ENCODE data around the gene ERFE.
"Not testable (repeated sequence)": the region's sequence is repeated elsewhere in the genome, so short reads cannot be mapped to it uniquely, and the experiment has no call there.

The ERFE gene

GRCh38 chr2:238171072-238171431 lies 12.3 kb downstream of the ERFE start:
- not testable (repeated sequence) for DNase-seq

- DNase-seq, result no peak
These were observed 12.9 kb downstream of the ERFE start for GRCh38 chr2:238171575-238172187.

GRCh38 chr2:238172439-238172838 lies 13.7 kb downstream of the ERFE start:
- no peak for DNase-seq

GRCh38 chr2:238173692-238174091 lies 14.9 kb downstream of the ERFE start:
- no peak for DNase-seq

GRCh38 chr2:238174291-238174690 lies 15.5 kb downstream of the ERFE start:
- DNase-seq, result no peak

GRCh38 chr2:238174701-238175100 lies 15.9 kb downstream of the ERFE start:
- DNase-seq, result no peak

- no peak for DNase-seq
These were observed 17.8 kb downstream of the ERFE start for GRCh38 chr2:238176613-238177012.

- no peak for DNase-seq
These were observed 21.8 kb downstream of the ERFE start for GRCh38 chr2:238180554-238180953.

- no peak for DNase-seq
These were observed 23.6 kb downstream of the ERFE start for GRCh38 chr2:238182362-238182761.

GRCh38 chr2:238183821-238184220 lies 25.1 kb downstream of the ERFE start:
- DNase-seq, result no peak

- no peak for DNase-seq
These were observed 29.1 kb downstream of the ERFE start for GRCh38 chr2:238187618-238188548.

GRCh38 chr2:238190445-238190844 lies 31.7 kb downstream of the ERFE start:
- DNase-seq, result no peak

- peak in 1 of 2 donors; percentile 37 for DNase-seq
These were observed 43.7 kb downstream of the ERFE start for GRCh38 chr2:238202326-238203093.

- peak; percentile 88 to 93 for DNase-seq
These were observed 44.6 kb downstream of the ERFE start, which contains the start of gene ILKAP for GRCh38 chr2:238203094-238203972. Gene ILKAP, minus strand, starts transcription at chr2:238203695. Its CDS starts 142 bp downstream, at chr2:238203553.

- no peak for DNase-seq
These were observed 45.4 kb downstream of the ERFE start for GRCh38 chr2:238203973-238204683.

- no peak for DNase-seq
These were observed 48.2 kb downstream of the ERFE start for GRCh38 chr2:238207006-238207405.

- DNase-seq, result no peak
These were observed 57.9 kb downstream of the ERFE start for GRCh38 chr2:238216651-238217184.

All from CD4-positive, alpha-beta T cell treated with Interferon alpha-2 for 1 hour (primary cell).